B cell (primary cell): Measurements from ENCODE around the gene CPNE5. TPM values are rescaled to one million over a fixed set of nuclear protein-coding genes. Genes with fewer than 3 reads are reported as not detected.

Source experiments
- ATAC-seq: fragments of 200-7000 bp; cut with Tn5 transposase; one replicate; pipeline ENCODE4 v1.10.0; 2021; ENCODE audit warnings: low read depth, mild to moderate bottlenecking, moderate number of reproducible peaks, moderate library complexity
- CTCF ChIA-PET: fragments of 350-600 bp; sonication (Branson Sonifier 250); formaldehyde crosslinking; loops from one replicate; lab custom pipeline; 2021; ENCODE audit warnings: antibody characterized with exemption, inconsistent platforms; lab: Charles Lee
- POLR2A ChIA-PET: fragments of 350-600 bp; sonication (Branson Sonifier 250); formaldehyde crosslinking; loops from one replicate; lab custom pipeline; 2021; ENCODE audit warnings: antibody characterized with exemption; lab: Charles Lee
- DNase-seq: peaks from one replicate; pipeline ENCODE4 v3.0.0; 2013
- H2AFZ ChIP-seq: 2 replicates; pipeline ENCODE4 v1.6.1; 2012; ENCODE audit warnings: mild to moderate bottlenecking, low read depth, low read length; ENCODE audit not compliant: insufficient read depth, poor library complexity, severe bottlenecking
- H3K27ac ChIP-seq, 2 donors: 1 replicate in 1 of 2; 2 replicates in 1 of 2; pipeline ENCODE4 v1.5.1; 2012 to 2013; ENCODE audit warnings: low read length in 2 of 2, mild to moderate bottlenecking in 2 of 2, moderate library complexity in 1 of 2
- H3K27me3 ChIP-seq, 4 experiments: fragments of 200-600 bp in 1 of 4; sonication (generic) in 1 of 4; replicated peaks in 1 of 4; 1 replicate in 2 of 4; 2 replicates in 2 of 4; pipeline versions ENCODE4 v1.6.1 to v1.7.0; 2013 to 2016; ENCODE audit warnings: low read length in 3 of 4, mild to moderate bottlenecking in 2 of 4, mixed read lengths in 1 of 4, moderate library complexity in 1 of 4; ENCODE audit not compliant: insufficient read depth in 4 of 4, control insufficient read depth in 3 of 4; ENCODE audit errors: control extremely low read depth in 1 of 4
- H3K36me3 ChIP-seq, 2 experiments: replicated peaks in 1 of 2; 1 replicate in 1 of 2; 2 replicates in 1 of 2; pipeline versions ENCODE4 v1.6.1 to v1.7.1; 2013; ENCODE audit warnings: low read length in 1 of 2; ENCODE audit not compliant: insufficient read depth in 2 of 2, control insufficient read depth in 1 of 2; ENCODE audit errors: control extremely low read depth in 1 of 2, extremely low read depth in 1 of 2
- H3K4me1 ChIP-seq, 2 donors: fragments of 200-600 bp in 1 of 2; sonication (generic) in 1 of 2; 1 replicate in 1 of 2; 2 replicates in 1 of 2; pipeline versions ENCODE4 v1.5.1 to v1.6.1; 2013 to 2017; ENCODE audit warnings: low read length in 2 of 2; ENCODE audit not compliant: control insufficient read depth in 2 of 2, insufficient read depth in 2 of 2
- H3K4me2 ChIP-seq: replicated peaks from 2 replicates; pipeline ENCODE3; 2012; ENCODE audit warnings: mild to moderate bottlenecking, low read depth, low read length; ENCODE audit not compliant: poor library complexity, severe bottlenecking
- H3K4me3 ChIP-seq, 5 experiments: fragments of 200-600 bp in 1 of 5; sonication (generic) in 1 of 5; 1 replicate in 3 of 5; 2 replicates in 2 of 5; pipeline versions ENCODE4 v1.5.1 to v1.7.0; 2011 to 2016; ENCODE audit warnings: low read length in 4 of 5, mild to moderate bottlenecking in 4 of 5, low read depth in 2 of 5, control low read depth in 1 of 5, moderate library complexity in 1 of 5; ENCODE audit not compliant: insufficient read depth in 1 of 5; ENCODE audit errors: control extremely low read depth in 1 of 5, extremely low read depth in 1 of 5
- H3K79me2 ChIP-seq: fragments of 200-600 bp; sonication (generic); one replicate; pipeline ENCODE4 v1.6.0; 2016; ENCODE audit warnings: low read length; ENCODE audit not compliant: control insufficient read depth, insufficient read depth
- H3K9ac ChIP-seq: fragments of 200-600 bp; sonication (generic); 2 replicates; pipeline ENCODE4 v1.6.1; 2017; ENCODE audit warnings: mild to moderate bottlenecking, low read length, moderate library complexity
- H3K9me3 ChIP-seq, 3 donors: one replicate each; pipeline versions ENCODE4 v1.6.1 to v1.7.1; 2013; ENCODE audit warnings: low read length in 2 of 3; ENCODE audit not compliant: control insufficient read depth in 2 of 3, insufficient read depth in 1 of 3; ENCODE audit errors: control extremely low read depth in 1 of 3
- H4K20me1 ChIP-seq: 2 replicates; pipeline ENCODE4 v1.6.0; 2012; ENCODE audit warnings: mild to moderate bottlenecking, low read length; ENCODE audit not compliant: insufficient read depth, control insufficient read depth, poor library complexity, severe bottlenecking
- H3K27ac Mint-ChIP-seq: one replicate; pipeline ENCODE4 v1.8.0; 2021; ENCODE audit warnings: mixed read lengths
- H3K27me3 Mint-ChIP-seq: one replicate; pipeline ENCODE4 v1.8.0; 2021; ENCODE audit warnings: mixed read lengths
- H3K4me1 Mint-ChIP-seq: one replicate; pipeline ENCODE4 v1.8.0; 2021; ENCODE audit warnings: mixed read lengths
- H3K4me3 Mint-ChIP-seq: one replicate; pipeline ENCODE4 v1.8.0; 2021; ENCODE audit warnings: mixed read lengths
- H3K9me3 Mint-ChIP-seq: one replicate; pipeline ENCODE4 v1.8.0; 2022; ENCODE audit warnings: mixed read lengths; ENCODE audit not compliant: insufficient read depth
- EZH2 ChIP-seq: IDR thresholded peaks from 2 replicates; pipeline ENCODE4 v1.6.1; 2012; ENCODE audit warnings: borderline replicate concordance, low read depth, mild to moderate bottlenecking, moderate library complexity, low read length; ENCODE audit not compliant: insufficient read depth, poor library complexity, severe bottlenecking
- WGBS: methylation state at CpG from one replicate; pipeline ENCODE4 v1.1.5; 2013; ENCODE audit warnings: missing lambda C conversion rate; ENCODE audit not compliant: insufficient coverage; 5-methylcytosine and 5-hydroxymethylcytosine counted together
- intact Hi-C: fragments of 100-400 bp; cut with micrococcal nuclease; formaldehyde crosslinking; loops from one replicate; pipeline ENCODE4 v1.10.0; 2022
- polyA plus RNA-seq: library from polyadenylated mRNA; depleted of rRNA; stranded (reverse); fragments of >200 nt; gene quantifications from 2 replicates; pipeline ENCODE4 v1.2.3, GENCODE V29; 2012
- total RNA-seq, 2 donors: library from RNA; stranded (reverse); fragments of 120-200 nt in 1 of 2; gene quantifications; 1 replicate in 1 of 2; 2 replicates in 1 of 2; pipeline versions ENCODE4 v1.2.3 to v1.2.4, GENCODE V29; 2013 to 2022
- TF ChIP-seq, protein P1 (sequence below): fragments of 200-600 bp; IDR thresholded peaks from one replicate; pipeline ENCODE4 v1.8.0; 2022; ENCODE audit warnings: antibody characterized with exemption, mild to moderate bottlenecking

The CPNE5 gene
- total and polyA plus RNA-seq, 2 donors (not counting 1 experiment from before 2014, with no cell fraction given), result 49.8 to 357 TPM

DNA sequence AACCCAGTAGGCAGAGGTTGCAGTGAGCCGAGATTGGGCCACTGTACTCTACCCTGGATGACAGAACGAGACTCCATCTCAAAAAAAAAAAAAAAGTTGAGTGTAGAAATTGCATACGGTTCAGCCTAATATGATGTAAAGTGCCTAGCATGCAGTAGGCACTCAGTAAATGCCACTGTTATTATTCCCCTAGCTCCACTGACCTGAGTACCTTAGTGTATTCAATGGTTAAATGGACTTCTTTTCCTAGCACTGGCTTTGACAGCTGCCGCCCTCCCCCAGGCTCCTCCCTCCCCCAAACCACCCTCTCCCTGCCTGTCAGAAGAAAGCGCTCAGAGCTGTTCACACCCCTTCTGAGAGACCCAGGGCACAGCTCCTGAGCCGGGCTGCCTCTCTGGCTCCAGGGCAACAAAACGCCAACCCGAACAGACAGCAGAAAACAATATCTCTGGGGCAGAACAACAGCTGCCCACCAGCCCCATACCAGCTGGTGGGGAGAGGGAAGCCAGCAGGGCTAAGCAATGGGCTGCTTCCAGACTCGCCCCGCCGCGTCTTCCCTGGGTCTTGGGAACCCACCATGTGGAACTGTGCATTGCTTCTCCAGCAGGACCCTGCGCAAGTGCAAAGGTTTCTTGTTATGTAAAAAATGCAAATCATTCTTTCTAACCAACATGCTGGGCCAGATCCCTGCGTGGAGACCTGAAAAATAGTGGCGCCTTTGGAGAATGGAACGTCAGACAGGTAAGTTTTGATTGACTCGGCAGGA lies 4.5 kb downstream of the CPNE5 start:
- H3K27me3 ChIP-seq, result peaks cover 0 to 29% (median 15%) of the 10 kb centered on the region in 4 experiments
- H3K4me3 ChIP-seq, result no peak overlapping the region
- Mint-ChIP-seq H3K27ac (no peak overlapping the region), H3K27me3 (peaks cover 28% of the 10 kb centered on the region), H3K4me1 (peaks cover 5% of the 10 kb centered on the region), H3K4me3 (no peak overlapping the region), H3K9me3 (no peaks in the 10 kb centered on the region)
- H2AFZ ChIP-seq, result no peak overlapping the region
- H3K9ac ChIP-seq, result no peak overlapping the region
- no peak overlapping the region for H3K4me2 ChIP-seq
- no peaks in the 10 kb centered on the region for H3K79me2 ChIP-seq
- peaks cover 0 to 7% (median 0%) of the 10 kb centered on the region in 3 donors for H3K9me3 ChIP-seq
- TF ChIP-seq, protein P1, sequence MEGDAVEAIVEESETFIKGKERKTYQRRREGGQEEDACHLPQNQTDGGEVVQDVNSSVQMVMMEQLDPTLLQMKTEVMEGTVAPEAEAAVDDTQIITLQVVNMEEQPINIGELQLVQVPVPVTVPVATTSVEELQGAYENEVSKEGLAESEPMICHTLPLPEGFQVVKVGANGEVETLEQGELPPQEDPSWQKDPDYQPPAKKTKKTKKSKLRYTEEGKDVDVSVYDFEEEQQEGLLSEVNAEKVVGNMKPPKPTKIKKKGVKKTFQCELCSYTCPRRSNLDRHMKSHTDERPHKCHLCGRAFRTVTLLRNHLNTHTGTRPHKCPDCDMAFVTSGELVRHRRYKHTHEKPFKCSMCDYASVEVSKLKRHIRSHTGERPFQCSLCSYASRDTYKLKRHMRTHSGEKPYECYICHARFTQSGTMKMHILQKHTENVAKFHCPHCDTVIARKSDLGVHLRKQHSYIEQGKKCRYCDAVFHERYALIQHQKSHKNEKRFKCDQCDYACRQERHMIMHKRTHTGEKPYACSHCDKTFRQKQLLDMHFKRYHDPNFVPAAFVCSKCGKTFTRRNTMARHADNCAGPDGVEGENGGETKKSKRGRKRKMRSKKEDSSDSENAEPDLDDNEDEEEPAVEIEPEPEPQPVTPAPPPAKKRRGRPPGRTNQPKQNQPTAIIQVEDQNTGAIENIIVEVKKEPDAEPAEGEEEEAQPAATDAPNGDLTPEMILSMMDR, result no peak
- no peak for TF ChIP-seq EZH2
- POLR2A ChIA-PET, result no interaction called here
- no peaks in the 10 kb centered on the region for H4K20me1 ChIP-seq
- CTCF ChIA-PET, result interaction anchor here (1.6 kb wide), 1 partner anchor 19 kb away, joined by 4 read pairs; no protein-coding TSS in a partner anchor
- DNase-seq, result no peak
- H3K4me1 ChIP-seq, result peaks cover 9 to 12% of the 10 kb centered on the region in 2 donors
- ATAC-seq, result no peak
- H3K36me3 ChIP-seq, result no peaks in the 10 kb centered on the region
- intact Hi-C loops, result no loop called here
- 75% methylated on average over 11 of the region's 17 CpGs for WGBS
- H3K27ac ChIP-seq, result no peak overlapping the region

DNA sequence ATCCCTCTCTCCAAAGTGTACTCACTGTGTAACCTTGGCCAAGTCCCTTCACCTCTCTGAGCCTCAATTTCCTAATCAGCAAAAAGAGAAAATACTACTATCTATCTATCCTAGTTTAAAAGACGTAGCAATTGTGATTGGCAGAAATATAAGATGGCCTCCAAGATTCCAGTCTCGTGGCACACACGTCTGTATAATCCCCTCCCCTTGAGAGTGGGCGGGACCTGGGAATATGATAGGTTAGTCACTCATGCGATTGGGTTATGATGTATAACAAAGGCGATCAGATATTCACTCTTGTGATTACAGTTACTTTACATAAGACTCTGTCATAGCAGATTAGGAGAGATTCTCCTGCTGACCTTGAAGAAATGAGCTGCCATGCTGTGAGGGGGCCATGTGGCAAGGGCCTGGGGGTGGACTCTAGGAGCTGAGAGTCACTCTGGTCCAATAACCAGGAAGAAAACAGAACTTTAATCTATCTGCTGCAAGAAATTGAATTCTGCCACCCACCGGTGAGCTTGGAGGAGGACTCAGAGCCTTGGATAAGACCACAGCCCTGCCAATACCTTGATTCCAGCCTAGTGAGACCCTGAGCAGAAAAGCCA lies 6.0 kb downstream of the CPNE5 start:
- Mint-ChIP-seq H3K27me3 (peaks cover 20% of the 10 kb centered on the region), H3K4me3 (no peak overlapping the region), H3K27ac (no peak overlapping the region), H3K9me3 (no peaks in the 10 kb centered on the region), H3K4me1 (peaks cover under 1% of the 10 kb centered on the region)
- H3K4me3 ChIP-seq, result no peak overlapping the region
- no peaks in the 10 kb centered on the region for H4K20me1 ChIP-seq
- H3K4me2 ChIP-seq, result no peak overlapping the region
- peaks cover 0 to 7% (median 0%) of the 10 kb centered on the region in 3 donors for H3K9me3 ChIP-seq
- WGBS, result 100% methylated on average over 1 of the region's 7 CpGs
- no peaks in the 10 kb centered on the region for H3K36me3 ChIP-seq
- intact Hi-C loops, result no loop called here
- ChIA-PET CTCF (interaction anchor here (1.6 kb wide), 1 partner anchor 20 kb away, joined by 4 read pairs; no protein-coding TSS in a partner anchor), POLR2A (no interaction called here)
- DNase-seq, result no peak
- peaks cover 0 to 20% (median 6%) of the 10 kb centered on the region in 4 experiments for H3K27me3 ChIP-seq
- H3K9ac ChIP-seq, result no peak overlapping the region
- H3K27ac ChIP-seq, result no peak overlapping the region
- TF ChIP-seq, protein P1, result no peak
- TF ChIP-seq EZH2, result no peak
- no peaks in the 10 kb centered on the region for H3K79me2 ChIP-seq
- peaks cover 0 to under 1% of the 10 kb centered on the region in 2 donors for H3K4me1 ChIP-seq
- no peak overlapping the region for H2AFZ ChIP-seq
- no peak for ATAC-seq
